GM12878 (cell line): ENCODE results near the gene CTSS. TPM values are rescaled to one million over a fixed set of nuclear protein-coding genes. Genes with fewer than 3 reads are reported as not detected.

Experiments
- ATAC-seq: fragments of 200-7000 bp; cut with Tn5 transposase; 3 replicates; pipeline ENCODE4 v1.9.1; 2020; ENCODE audit warnings: mild to moderate bottlenecking, moderate library complexity
- BruUV-seq: library from RNA; stranded (reverse); fragments of 400-500 nt; replicated peaks from 2 replicates; lab custom pipeline; 2021; lab: Mats Ljungman, UMichigan
- CTCF ChIA-PET: fragments of 300-600 bp; sonication (Branson Sonifier 250); formaldehyde crosslinking; extraction: SDS; loops from one replicate; lab custom pipeline; 2021; ENCODE audit warnings: inconsistent platforms; lab: Yijun Ruan, JAX
- POLR2A ChIA-PET: fragments of 350-600 bp; formaldehyde crosslinking; extraction: SDS; loops from one replicate; lab custom pipeline; 2021; ENCODE audit warnings: inconsistent platforms; lab: Charles Lee
- RAD21 ChIA-PET: fragments of 300-600 bp; sonication (Branson Sonifier 250); formaldehyde crosslinking; loops from one replicate; lab custom pipeline; 2023; ENCODE audit warnings: antibody characterized with exemption; ENCODE audit not compliant: unreplicated experiment; lab: Charles Lee
- SMC1A ChIA-PET: fragments of 300-600 bp; sonication (Branson Sonifier 250); formaldehyde crosslinking; loops from one replicate; lab custom pipeline; 2023; ENCODE audit not compliant: unreplicated experiment, uncharacterized antibody; lab: Charles Lee
- DNase-seq: peaks from one replicate; pipeline ENCODE4 v3.0.0-alpha.2; 2011; ENCODE audit warnings: low read depth, low spot score
- FAIRE-seq: peaks from 3 replicates; lab custom pipeline; 2011; peaks lifted over from hg19 to GRCh38; lab: Jason Lieb, UNC
- H2AFZ ChIP-seq: 2 replicates; pipeline ENCODE4 v1.6.0; 2011; ENCODE audit warnings: low read depth, low read length, control low read depth; ENCODE audit not compliant: control insufficient read depth
- H3K27ac ChIP-seq: 2 replicates; pipeline ENCODE4 v1.5.1; 2011; ENCODE audit warnings: control low read depth; ENCODE audit not compliant: control insufficient read depth, insufficient read depth
- H3K27me3 ChIP-seq, 2 experiments: replicated peaks in 1 of 2; 2 replicates each; pipeline versions ENCODE4 v1.6.0 to v1.6.1; 2011; ENCODE audit warnings: low read length in 1 of 2; ENCODE audit not compliant: control insufficient read depth in 2 of 2, insufficient read depth in 2 of 2
- H3K36me3 ChIP-seq, 2 experiments: 2 replicates each; pipeline ENCODE4 v1.5.1; 2011; ENCODE audit warnings: low read length in 1 of 2; ENCODE audit not compliant: control insufficient read depth in 2 of 2, insufficient read depth in 2 of 2
- H3K4me1 ChIP-seq: 2 replicates; pipeline ENCODE4 v1.6.1; 2011; ENCODE audit warnings: mild to moderate bottlenecking, low read length, moderate library complexity, mixed read lengths; ENCODE audit not compliant: control insufficient read depth, insufficient read depth
- H3K4me2 ChIP-seq: 2 replicates; pipeline ENCODE4 v1.6.0; 2011; ENCODE audit warnings: control low read depth; ENCODE audit not compliant: control insufficient read depth, insufficient read depth
- H3K4me3 ChIP-seq: fragments of 200-600 bp; sonication (generic); 2 replicates; pipeline ENCODE4 v1.5.1; 2016
- H3K79me2 ChIP-seq: 2 replicates; pipeline ENCODE4 v1.6.0; 2011; ENCODE audit warnings: low read length; ENCODE audit not compliant: control insufficient read depth, insufficient read depth
- H3K9ac ChIP-seq: 2 replicates; pipeline ENCODE4 v1.8.0; 2011; ENCODE audit warnings: low read length, control low read depth, mixed read lengths; ENCODE audit not compliant: control insufficient read depth, insufficient read depth
- H3K9me3 ChIP-seq: replicated peaks from 3 replicates; pipeline ENCODE4 v1.5.1; 2011; ENCODE audit warnings: mild to moderate bottlenecking, low read length; ENCODE audit not compliant: control insufficient read depth, insufficient read depth
- H4K20me1 ChIP-seq: 2 replicates; pipeline ENCODE4 v1.6.0; 2011; ENCODE audit not compliant: control insufficient read depth, insufficient read depth
- CBX3 ChIP-seq: fragments of 200-600 bp; sonication (generic); IDR thresholded peaks from 2 replicates; pipeline ENCODE4 v1.6.1; 2016; ENCODE audit warnings: low read depth, borderline replicate concordance
- CHD1 ChIP-seq: IDR thresholded peaks from 2 replicates; pipeline ENCODE4 v1.6.1; 2012; ENCODE audit warnings: low read depth, low read length, improper control_type of control experiment
- CHD2 ChIP-seq: IDR thresholded peaks from 2 replicates; pipeline ENCODE4 v1.6.1; 2011; ENCODE audit warnings: low read depth, low read length, improper control_type of control experiment, borderline replicate concordance
- IKZF2 ChIP-seq, 2 experiments: fragments of 450-650 bp; IDR thresholded peaks; 2 replicates each; pipeline ENCODE4 v1.6.1; 2017; ENCODE audit warnings: mild to moderate bottlenecking in 2 of 2, moderate library complexity in 2 of 2
- KDM1A ChIP-seq: fragments of 200-600 bp; sonication (generic); IDR thresholded peaks from 2 replicates; pipeline ENCODE4 v1.6.1; 2016; ENCODE audit warnings: borderline replicate concordance
- POLR2AphosphoS2 ChIP-seq: IDR thresholded peaks from 2 replicates; pipeline ENCODE4 v1.6.1; 2011; ENCODE audit warnings: low read depth, mild to moderate bottlenecking, low read length, improper control_type of control experiment, moderate library complexity
- SMAD1 ChIP-seq: fragments of 450-650 bp; IDR thresholded peaks from 2 replicates; pipeline ENCODE4 v1.6.1; 2018; ENCODE audit warnings: mild to moderate bottlenecking, low read depth; ENCODE audit not compliant: partially characterized antibody
- TCF3 ChIP-seq: IDR thresholded peaks from 2 replicates; pipeline ENCODE4 v1.6.1; 2012; ENCODE audit warnings: low read depth, mild to moderate bottlenecking, low read length, borderline replicate concordance; ENCODE audit not compliant: insufficient read depth
- ZBED1 ChIP-seq: IDR thresholded peaks from 2 replicates; pipeline ENCODE4 v1.6.1; 2016; ENCODE audit warnings: borderline replicate concordance
- ZNF24 ChIP-seq: fragments of 450-650 bp; IDR thresholded peaks from 2 replicates; pipeline ENCODE4 v1.6.1; 2017; ENCODE audit warnings: antibody characterized with exemption, mild to moderate bottlenecking
- ZSCAN29 ChIP-seq: fragments of 450-650 bp; IDR thresholded peaks from 2 replicates; pipeline ENCODE4 v1.6.1; 2017; ENCODE audit warnings: mild to moderate bottlenecking, moderate library complexity
- WGBS: methylation state at CpG from one replicate; pipeline ENCODE4 v1.1.6; 2016; ENCODE audit warnings: low lambda C conversion rate; ENCODE audit not compliant: insufficient replicate concordance, insufficient coverage; ENCODE audit errors: missing lambda C conversion rate; 5-methylcytosine and 5-hydroxymethylcytosine counted together
- in situ Hi-C: fragments of 300-500 bp; cut with MboI; formaldehyde crosslinking; loops from 9 replicates; pipeline ENCODE4 v1.14.3; 2018; ENCODE audit warnings: mixed read lengths
- intact Hi-C: fragments of 100-400 bp; cut with micrococcal nuclease; formaldehyde crosslinking; loops from one replicate; pipeline ENCODE4 v1.14.2; 2022; ENCODE audit not compliant: unreplicated experiment
- polyA plus RNA-seq, 11 experiments: library from polyadenylated mRNA; depleted of rRNA in 4 of 11; unstranded in 6 of 11; stranded (reverse) in 5 of 11; fragments of >200 nt; fragmentation: Nextera tagmentation in 4 of 11; fragmentation: Illumina TruSeq in 1 of 11; extraction: Ambion mirVana in 4 of 11; extraction: Trizol in 1 of 11; gene quantifications; 1 replicate in 1 of 11; 2 replicates in 10 of 11; pipeline versions ENCODE4 v1.2.1 to v1.2.3, GENCODE V29; 2011 to 2016; ENCODE audit warnings: inconsistent platforms in 2 of 11, missing spikeins in 2 of 11, low read depth in 1 of 11
- total RNA-seq, 4 experiments: library from RNA; depleted of rRNA in 3 of 4; stranded (reverse); fragments of >200 nt in 3 of 4; fragmentation: Illumina TruSeq in 1 of 4; extraction: Trizol in 1 of 4; gene quantifications; 2 replicates each; pipeline versions ENCODE4 v1.2.1 to v1.2.3, GENCODE V29; 2013 to 2021
- TF ChIP-seq, protein P1 (sequence below): fragments of 450-650 bp; IDR thresholded peaks from 2 replicates; pipeline ENCODE4 v1.6.1; 2018; ENCODE audit warnings: borderline replicate concordance, mild to moderate bottlenecking; ENCODE audit not compliant: partially characterized antibody
- TF ChIP-seq, protein P2 (sequence below): IDR thresholded peaks from 2 replicates; pipeline ENCODE4 v1.6.1; 2012; ENCODE audit warnings: low read depth, low read length, improper control_type of control experiment
- TF ChIP-seq, protein P3 (sequence below): fragments of 450-650 bp; IDR thresholded peaks from 2 replicates; pipeline ENCODE4 v1.6.1; 2017; ENCODE audit warnings: mild to moderate bottlenecking, moderate library complexity

The CTSS gene
- total and polyA plus RNA-seq, 10 of the 15 experiments (the other 5 are each of a cell fraction or from before 2014, with no cell fraction given) = 32.8 to 174 (median 60.9) TPM

DNA sequence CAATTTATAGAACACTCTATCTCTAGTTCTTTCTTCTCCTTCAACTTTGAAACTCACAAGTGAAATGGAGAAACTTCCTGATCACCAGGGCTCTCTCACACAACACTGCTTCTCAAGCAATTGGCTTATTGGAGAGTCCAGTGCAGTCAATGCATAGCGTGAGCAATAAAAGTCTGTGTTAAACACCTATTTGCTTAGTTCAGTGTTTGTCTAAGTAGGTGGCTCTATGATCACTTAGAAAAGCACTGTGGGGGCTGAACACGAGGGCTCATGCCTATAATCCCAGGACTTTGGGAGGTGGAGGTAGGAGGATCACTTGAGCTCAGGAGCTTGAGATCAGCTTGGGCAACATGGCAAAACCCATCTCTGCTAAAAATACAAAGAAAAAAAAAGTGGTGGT is 12.2 kb downstream of the CTSS start:
- no peaks in the 10 kb centered on the region for H3K9me3 ChIP-seq
- no peaks in the 10 kb centered on the region for H3K4me1 ChIP-seq
- POLR2A ChIA-PET = no interaction called here
- H3K36me3 ChIP-seq = peaks cover 8 to 29% of the 10 kb centered on the region in 2 experiments
- ATAC-seq = no peak
- TF ChIP-seq ZNF24 = no peak
- TF ChIP-seq SMAD1 = no peak
- no peak for TF ChIP-seq TCF3
- no peak for TF ChIP-seq KDM1A
- TF ChIP-seq CBX3 = no peak
- TF ChIP-seq, protein P1, sequence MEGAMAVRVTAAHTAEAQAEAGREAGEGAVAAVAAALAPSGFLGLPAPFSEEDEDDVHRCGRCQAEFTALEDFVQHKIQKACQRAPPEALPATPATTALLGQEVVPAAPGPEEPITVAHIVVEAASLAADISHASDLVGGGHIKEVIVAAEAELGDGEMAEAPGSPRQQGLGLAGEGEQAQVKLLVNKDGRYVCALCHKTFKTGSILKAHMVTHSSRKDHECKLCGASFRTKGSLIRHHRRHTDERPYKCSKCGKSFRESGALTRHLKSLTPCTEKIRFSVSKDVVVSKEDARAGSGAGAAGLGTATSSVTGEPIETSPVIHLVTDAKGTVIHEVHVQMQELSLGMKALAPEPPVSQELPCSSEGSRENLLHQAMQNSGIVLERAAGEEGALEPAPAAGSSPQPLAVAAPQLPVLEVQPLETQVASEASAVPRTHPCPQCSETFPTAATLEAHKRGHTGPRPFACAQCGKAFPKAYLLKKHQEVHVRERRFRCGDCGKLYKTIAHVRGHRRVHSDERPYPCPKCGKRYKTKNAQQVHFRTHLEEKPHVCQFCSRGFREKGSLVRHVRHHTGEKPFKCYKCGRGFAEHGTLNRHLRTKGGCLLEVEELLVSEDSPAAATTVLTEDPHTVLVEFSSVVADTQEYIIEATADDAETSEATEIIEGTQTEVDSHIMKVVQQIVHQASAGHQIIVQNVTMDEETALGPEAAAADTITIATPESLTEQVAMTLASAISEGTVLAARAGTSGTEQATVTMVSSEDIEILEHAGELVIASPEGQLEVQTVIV = no peak
- TF ChIP-seq POLR2AphosphoS2 = no peak
- TF ChIP-seq, protein P2, sequence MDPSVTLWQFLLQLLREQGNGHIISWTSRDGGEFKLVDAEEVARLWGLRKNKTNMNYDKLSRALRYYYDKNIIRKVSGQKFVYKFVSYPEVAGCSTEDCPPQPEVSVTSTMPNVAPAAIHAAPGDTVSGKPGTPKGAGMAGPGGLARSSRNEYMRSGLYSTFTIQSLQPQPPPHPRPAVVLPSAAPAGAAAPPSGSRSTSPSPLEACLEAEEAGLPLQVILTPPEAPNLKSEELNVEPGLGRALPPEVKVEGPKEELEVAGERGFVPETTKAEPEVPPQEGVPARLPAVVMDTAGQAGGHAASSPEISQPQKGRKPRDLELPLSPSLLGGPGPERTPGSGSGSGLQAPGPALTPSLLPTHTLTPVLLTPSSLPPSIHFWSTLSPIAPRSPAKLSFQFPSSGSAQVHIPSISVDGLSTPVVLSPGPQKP = no peak
- TF ChIP-seq, protein P3, sequence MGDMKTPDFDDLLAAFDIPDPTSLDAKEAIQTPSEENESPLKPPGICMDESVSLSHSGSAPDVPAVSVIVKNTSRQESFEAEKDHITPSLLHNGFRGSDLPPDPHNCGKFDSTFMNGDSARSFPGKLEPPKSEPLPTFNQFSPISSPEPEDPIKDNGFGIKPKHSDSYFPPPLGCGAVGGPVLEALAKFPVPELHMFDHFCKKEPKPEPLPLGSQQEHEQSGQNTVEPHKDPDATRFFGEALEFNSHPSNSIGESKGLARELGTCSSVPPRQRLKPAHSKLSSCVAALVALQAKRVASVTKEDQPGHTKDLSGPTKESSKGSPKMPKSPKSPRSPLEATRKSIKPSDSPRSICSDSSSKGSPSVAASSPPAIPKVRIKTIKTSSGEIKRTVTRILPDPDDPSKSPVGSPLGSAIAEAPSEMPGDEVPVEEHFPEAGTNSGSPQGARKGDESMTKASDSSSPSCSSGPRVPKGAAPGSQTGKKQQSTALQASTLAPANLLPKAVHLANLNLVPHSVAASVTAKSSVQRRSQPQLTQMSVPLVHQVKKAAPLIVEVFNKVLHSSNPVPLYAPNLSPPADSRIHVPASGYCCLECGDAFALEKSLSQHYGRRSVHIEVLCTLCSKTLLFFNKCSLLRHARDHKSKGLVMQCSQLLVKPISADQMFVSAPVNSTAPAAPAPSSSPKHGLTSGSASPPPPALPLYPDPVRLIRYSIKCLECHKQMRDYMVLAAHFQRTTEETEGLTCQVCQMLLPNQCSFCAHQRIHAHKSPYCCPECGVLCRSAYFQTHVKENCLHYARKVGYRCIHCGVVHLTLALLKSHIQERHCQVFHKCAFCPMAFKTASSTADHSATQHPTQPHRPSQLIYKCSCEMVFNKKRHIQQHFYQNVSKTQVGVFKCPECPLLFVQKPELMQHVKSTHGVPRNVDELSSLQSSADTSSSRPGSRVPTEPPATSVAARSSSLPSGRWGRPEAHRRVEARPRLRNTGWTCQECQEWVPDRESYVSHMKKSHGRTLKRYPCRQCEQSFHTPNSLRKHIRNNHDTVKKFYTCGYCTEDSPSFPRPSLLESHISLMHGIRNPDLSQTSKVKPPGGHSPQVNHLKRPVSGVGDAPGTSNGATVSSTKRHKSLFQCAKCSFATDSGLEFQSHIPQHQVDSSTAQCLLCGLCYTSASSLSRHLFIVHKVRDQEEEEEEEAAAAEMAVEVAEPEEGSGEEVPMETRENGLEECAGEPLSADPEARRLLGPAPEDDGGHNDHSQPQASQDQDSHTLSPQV = no peak
- TF ChIP-seq IKZF2 (IDR thresholded peaks at IDR 0.05) = no peak
- TF ChIP-seq ZBED1 = no peak
- no peak for TF ChIP-seq ZSCAN29
- TF ChIP-seq CHD2 = no peak
- TF ChIP-seq CHD1 = no peak
- TF ChIP-seq, all 136 proteins: peak for 0
- no peak for DNase-seq
- FAIRE-seq = no peak
- Histone ChIP-seq H3K27ac (no peak overlapping the region), H3K4me2 (no peak overlapping the region), H3K4me3 (no peak overlapping the region), H3K9ac (no peak overlapping the region), H2AFZ (no peak overlapping the region), H3K27me3 (no peaks in the 10 kb centered on the region), H3K79me2 (no peaks in the 10 kb centered on the region), H4K20me1 (no peaks in the 10 kb centered on the region)
- no TSS peak for BruUV-seq
- intact Hi-C loops (no loop called here), in situ Hi-C loops (no loop called here)
- ChIA-PET RAD21 (no interaction called here), CTCF (no interaction called here), SMC1A (interaction anchor here (0.8 to 2.2 kb wide), 2 partner anchors 9 to 290 kb away, joined by 3 to 5 read pairs; no protein-coding TSS in a partner anchor)
- 100% methylated on average over 2 of the region's 2 CpGs for WGBS
